GM18909 (cell line): ENCODE results near the gene IRF7.
"Not testable (repeated sequence)": the region's sequence is repeated elsewhere in the genome, so short reads cannot be mapped to it uniquely, and the experiment has no call there.

ENCODE experiments used
- ATAC-seq: cut with Tn5 transposase; IDR thresholded peaks from one replicate; pipeline ENCODE4 v1.9.1; 2021; ENCODE audit warnings: mild to moderate bottlenecking; ENCODE audit not compliant: unreplicated experiment, poor library complexity

IRF7 gene

DNA sequence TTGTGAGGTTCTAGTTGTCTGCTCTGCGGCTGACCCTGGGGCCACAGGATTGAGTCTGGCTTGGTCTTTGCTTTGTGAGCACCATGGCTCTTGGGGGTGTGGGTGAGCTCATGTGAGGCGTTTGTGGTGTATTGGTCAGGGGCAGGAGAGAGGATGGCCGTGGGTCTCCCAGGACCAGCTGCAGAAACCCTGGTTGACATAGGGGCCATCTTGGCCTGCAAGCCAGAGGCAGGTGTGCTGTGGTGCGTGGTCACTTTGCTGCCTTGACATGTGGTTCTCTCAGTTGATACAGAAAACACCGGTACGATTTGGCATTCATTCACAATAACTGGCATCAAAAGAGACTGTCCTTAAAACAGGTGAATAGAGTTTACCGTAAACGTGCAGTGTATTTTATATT, 28.2 kb downstream of the IRF7 start:
- ATAC-seq = no peak

DNA sequence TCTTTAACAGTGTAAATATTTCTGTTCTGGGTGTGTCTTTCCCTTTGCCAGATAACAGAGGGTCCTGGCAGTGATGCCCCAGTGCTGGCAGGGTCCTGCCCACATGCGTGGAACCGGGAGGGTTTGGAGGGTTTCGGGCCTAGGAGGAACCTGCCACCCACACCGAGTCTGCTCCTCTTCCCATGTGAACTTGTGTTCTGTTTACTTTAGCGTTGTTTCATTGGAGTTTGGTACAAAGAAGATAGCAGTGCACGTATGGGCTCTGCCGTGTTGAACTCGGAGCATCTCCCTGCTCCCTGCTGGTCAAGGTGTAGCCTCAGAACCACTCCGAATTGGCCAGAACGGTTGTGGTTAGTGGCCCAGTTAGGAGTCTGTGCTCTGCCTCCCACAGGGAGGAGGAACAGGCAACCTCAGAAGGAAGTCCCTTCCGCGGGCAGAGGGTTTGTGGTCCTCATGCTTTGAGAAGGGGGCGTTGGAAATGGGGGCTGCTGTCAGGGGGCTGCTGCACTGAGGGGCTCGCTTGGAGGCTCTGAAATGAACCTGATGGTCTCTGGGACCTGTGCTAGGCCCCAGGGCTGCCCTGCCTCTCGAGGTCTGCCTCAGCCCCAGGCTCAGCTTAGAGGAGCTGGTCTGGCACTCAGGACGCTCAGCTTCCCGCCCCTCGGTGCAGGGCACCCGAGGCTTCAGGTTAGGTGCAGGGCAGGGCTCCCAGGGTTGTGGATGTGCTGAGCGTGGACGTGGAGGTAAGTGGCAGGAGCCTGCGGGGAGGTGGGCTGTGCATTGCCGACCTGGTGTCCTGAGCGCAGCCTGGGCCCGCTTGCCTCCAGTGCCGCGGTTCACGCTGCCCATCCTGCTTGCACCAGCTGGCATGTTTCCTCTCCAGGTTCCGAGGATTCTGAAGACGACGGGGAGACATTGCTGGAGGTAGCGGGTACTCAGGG, 29.1 kb downstream of the IRF7 start:
- no peak for ATAC-seq

DNA sequence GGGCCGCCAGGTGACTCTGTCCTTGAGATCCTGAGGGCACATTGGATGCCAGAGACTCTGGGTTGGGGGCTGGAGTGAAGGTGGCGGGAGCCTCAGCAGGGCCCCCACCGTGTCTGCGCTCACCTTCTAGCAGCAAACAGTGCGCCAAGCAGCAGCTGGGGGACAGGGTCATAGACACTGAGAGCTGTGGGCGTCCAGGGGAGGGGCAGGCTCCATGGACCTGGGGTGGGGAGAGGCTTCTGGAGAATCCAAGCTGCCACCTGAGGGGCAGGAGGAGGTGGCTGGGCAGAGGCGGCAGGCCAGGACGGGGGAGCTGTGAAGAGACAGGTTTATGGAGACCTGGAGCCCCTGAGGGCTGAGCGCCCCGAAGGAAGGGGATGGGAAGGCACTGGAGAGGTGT, 31.5 kb downstream of the IRF7 start:
- no peak for ATAC-seq

DNA sequence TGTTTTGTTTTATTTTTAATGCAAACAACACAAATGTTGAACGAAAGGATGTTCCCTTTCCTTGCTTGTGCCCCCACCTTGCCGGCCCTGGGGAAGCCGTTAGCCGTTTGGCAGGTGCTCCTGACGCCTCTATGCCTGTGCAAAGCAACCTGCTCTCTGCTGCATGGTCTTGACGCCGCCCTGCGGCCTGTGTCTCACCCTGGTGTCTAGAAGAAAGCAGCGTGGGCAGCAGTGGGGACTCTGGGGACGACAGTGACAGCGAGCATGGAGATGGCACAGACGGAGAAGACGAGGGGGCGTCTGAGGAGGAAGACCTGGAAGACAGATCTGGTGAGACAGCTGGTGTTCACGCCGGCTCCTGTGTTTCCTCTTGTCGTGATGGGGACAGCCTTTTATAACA, 34.0 kb downstream of the IRF7 start:
- no peak for ATAC-seq

DNA sequence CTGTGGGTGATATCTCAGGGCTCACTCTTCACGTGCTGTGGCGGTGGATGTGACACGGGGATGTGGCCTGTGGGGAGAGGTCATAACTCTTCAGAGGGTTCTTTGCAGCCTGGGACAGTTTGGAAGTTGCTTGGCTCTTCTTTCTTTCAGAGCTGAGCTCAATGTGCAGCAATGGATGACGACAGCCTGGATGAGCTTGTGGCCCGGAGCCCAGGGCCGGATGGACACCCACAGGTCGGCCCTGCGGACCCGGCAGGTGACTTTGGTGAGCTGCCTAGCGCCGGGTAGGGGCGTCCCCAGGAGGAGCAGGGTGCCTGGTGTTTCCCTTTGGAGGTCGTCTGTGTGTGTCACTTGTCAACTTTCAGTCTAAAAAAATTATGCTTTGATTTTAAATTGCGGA, 34.4 kb downstream of the IRF7 start:
- no peak for ATAC-seq

DNA sequence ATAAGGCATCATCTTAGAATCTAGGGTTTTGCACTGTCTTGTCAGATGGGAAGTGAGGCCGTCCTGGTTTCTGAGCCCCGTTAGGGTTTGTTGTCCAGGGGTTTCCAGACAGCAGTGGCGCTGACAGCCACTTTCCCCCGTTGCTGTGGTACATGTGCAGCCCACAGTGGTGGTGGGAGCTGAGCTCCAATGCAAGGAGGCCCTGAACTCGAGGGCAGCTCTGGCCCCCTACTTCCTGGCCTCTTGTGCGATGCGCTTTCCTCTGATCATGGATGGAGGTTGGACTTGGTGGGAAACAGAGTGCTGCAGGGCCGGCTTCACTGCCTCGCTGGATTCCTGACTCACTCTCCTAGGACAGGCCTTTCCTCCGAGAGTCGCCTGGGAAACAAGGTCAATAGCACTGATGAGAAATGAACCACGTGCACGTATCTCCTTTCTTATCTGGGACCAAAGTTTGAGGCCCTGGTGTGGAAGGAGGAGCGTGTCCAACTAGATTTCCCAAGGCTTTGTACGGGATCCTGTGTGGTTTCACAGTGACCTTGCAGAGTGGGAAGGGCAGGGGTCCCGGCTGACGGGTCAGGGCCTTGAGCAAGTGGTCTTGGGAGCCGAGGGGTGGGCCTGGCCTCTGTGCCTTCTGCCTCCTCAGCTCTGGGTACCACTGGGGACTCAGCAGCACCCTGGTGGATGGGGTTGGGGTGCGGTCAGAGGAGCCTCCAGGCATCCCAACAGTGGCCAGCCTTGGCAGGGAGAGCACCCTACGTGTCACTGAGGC, 35.7 kb downstream of the IRF7 start:
- ATAC-seq = no peak

DNA sequence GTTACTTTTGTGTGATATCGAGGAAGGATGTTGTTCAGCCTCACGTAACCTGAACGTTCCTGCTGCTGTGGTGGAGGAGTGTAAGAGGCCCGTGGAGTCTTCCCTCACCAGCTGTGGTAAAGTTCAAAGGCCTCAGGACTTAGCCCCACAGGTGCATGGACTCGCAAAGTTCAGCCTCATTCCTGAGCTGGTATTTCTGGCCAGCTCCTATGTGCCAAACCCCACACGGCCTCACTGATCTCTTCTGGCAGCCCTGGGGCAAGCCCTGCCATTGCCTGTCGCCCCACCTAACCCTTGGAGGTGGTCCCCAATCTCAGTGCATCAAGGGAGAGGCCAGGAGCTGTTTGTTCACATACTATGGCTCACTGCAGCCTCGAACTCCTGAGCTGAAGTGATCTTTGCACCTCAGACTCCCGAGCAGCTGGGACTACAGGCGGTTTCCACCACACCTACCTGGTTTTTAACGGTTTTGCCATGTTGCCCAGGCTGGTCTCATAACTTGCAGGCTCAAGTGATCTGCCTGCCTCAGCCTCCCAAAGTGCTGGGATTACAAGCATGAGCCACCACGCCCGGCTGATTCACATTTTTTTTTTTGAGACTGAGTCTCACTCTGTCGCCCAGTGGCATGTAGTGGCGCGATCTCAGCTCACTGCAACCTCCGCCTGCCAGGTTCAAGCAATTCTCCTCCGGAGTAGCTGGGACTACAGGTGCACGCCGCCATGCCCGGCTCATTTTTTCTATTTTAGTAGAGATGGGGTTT, 37.3 kb downstream of the IRF7 start:
- ATAC-seq = no peak

DNA sequence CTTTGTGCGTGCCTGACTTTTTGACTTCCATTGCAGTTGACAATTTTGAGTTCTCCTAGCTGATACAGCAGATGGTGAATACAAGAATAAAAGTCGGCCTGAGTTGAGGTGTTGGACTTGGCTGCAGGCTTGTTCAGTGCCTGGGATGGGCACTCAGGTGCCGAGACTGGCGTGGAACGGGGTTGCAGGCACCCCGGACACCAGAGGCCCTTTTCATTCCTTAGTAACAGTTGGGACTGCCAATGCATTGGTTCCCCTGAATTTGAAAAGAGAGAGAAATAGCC, 38.2 kb downstream of the IRF7 start:
- ATAC-seq = no peak

DNA sequence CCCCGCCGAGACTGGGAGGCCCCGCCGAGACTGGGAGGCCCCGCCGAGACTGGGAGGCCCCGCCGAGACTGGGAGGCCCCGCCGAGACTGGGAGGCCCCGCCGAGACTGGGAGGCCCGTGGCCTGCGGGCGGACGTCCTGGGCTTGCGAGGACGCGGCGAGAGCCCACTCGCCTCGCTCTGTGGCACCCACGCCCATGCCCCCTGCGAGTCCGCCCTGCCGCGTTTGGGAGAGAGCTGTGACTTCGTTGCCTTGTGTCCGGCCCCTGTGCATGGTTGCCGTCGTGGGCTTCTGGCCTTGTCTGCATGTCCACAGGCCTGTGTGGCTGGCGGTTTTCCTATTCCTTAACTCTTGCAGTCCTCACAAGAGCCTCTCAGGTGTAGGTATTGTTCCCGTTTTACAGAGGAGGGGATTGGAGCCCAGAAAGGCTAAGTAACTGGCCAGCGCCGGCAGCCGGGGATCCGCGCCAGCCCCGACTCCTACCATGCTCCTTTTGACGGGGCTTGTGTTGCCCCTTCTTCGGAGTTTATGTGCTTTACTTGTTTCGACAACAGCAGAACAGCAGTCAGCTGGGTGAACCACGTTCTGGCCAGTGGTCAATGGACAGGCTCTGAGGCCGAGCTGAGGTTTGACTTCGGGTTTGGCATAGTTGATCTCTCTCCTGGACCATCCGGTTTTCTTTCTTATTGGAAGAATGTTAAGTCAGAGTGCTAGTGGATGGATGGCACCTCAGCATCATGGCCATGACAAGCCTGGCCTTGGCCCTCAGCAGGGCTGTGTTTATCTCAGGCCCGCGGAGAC, 38.7 kb downstream of the IRF7 start:
- no peak for ATAC-seq

DNA sequence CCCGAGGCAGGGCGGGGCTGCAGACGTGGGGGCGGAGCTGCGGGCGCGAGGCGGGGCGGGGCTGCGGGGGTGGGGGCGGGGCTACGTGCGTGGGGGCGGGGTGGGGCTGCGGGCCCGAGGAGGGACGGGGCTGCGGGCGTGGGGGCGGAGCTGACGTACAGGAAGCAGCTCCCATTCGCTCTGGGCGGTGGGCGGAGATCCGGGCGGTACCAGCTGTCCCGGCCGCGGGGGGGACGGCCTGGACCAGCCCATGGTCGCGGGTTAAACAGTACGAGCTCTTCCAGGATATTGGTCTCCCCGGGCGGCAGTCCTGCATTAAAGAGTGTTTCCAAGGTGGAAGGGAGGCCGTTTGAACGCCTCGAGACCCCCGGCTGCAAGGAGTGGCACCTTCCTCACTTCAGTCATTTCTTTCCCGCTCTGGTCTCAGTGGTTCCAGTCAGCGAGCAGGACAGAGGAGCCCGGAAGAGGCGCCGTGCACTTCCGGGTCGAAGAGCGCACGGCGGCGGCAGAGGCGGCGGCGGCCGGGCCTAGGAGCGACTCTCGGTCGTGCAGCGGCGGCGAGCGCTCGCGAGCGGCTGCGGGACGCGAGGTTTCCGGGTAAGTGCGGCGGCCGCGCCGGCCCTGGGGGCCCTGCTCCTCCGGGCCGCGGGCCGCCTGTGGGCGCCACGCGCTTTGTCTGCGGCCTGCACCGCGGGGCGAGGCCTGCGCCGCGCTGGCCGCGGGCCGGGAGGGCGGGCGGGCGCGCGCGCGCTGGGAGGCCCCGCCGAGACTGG, 39.6 kb downstream of the IRF7 start, which contains the start of gene PHRF1:
Gene PHRF1, plus strand, starts transcription at position 475 of the 773 bp plus-strand sequence. CDS start 5,043 bp downstream, outside the sequence.
- peak; percentile 85 for ATAC-seq

DNA sequence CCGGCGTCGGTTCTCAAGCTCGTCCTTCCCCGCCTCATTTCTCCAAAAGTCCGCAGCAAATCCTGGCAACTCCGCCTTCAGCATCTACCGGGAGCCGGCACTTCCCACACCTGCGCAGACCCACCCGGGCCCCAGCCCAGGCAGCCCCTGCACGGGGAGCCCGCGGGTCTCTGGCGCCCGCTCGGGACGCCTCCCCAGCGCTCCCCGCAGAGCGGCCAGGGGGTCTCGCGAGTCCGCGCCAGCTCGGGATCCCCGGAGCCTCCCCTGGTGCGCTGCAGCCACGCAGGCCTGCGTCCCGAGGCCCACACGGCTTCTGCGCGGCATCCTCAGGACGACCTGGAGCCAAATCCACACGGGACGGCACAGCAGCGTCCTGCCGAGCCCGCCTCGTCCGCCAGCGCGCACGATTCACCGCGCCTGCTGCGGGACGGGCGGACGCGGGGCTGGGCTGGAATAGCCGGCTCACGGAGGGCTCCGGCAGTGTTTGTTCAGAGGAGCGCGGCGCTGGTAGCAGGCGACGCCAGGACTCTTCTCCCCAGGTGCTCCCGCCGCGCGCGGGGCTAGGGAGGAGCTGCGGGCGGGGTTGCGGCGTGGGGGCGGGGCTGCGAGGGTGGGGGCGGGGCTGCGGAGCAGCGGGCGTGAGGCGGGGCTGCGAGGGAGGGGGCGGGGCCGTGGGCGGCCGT, 40.3 kb downstream of the IRF7 start:
- ATAC-seq = no peak

DNA sequence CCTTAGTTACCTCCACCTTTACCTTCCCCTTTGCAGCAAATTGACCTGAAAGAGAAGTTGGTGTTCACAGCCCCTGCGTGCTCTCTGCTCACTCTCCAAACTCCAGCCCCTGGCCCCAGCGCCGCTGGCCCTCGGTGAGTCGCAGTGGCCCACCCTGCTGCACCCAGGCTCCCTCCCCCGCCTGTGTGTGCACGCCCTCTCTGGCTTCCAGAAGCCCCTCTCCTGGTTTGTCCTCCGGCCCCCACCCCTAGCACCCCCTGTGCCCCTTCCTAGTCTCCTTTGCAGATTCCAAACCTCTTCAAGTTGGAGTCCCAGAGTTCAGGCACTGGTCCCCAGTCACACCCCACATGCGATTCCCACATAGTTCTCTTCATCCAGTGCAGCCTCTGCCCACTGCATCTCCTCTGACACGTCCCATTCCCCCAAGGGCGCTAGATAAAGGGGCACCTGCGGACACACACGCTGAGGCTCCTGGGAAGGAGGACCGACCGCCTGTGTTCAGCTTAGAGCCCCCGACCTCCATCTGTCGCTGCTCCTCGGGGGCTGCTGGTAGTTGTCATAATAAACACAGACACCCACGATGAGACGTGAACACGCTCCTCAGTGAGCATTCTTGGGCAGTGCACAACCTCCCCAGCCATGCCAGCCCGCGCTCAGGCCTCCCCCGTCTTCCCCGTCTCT, 41.0 kb downstream of the IRF7 start:
- no peak for ATAC-seq

DNA sequence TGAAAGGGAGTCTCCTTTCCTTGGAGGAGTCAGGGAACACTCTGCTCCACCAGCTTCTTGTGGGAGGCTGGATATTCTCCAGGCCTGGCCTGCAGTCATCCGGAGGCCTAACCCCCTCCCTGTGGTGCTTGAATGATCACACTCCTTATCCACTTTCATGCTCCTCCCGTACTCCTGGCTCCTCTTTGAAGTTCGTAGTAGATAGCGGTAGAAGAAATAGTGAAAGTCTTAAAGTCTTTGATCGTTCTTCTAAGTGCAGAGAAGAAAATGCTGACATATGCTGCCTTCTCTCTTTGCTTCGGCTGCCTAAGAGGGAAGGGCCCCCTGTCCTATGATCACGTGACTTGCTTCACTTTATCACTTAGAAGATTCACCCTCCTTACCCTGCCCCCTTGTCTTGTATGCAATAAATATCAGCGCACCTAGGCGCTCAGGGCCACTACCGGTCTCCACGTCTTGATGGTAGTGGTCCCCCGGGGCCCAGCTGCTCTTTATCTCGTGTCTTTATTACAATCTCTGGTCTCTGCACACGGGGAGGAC, 41.6 kb downstream of the IRF7 start:
- ATAC-seq = not testable (repeated sequence)

DNA sequence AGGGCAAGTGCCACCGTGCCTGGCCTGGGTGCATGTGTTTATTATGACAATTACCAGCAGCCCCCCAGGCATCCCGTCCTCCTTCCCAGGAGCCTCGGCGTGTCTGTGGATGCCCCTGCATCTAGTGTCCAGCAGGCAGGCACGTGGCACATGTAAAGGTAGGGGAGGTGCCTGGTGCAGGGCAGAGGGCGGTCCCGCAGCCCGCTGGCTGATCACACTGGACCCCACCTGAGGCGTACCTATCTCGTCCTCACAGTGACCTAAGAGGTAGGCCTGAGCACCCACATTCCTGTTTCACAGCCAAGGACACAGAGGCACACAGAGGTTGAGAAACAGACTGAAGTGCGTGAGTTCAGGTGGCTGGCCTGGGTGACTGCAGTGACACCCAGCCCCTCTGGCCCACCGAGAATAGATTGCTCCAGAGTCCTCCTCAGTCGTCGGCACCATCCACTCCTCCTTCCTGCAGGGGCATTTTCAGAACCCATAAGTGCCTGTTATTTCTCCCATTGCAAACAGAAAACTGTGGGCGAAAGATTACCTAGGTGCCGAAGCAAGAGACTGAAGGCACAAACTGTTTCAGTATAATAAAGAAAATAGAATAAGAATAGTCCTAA, 42.5 kb downstream of the IRF7 start:
- no peak for ATAC-seq

DNA sequence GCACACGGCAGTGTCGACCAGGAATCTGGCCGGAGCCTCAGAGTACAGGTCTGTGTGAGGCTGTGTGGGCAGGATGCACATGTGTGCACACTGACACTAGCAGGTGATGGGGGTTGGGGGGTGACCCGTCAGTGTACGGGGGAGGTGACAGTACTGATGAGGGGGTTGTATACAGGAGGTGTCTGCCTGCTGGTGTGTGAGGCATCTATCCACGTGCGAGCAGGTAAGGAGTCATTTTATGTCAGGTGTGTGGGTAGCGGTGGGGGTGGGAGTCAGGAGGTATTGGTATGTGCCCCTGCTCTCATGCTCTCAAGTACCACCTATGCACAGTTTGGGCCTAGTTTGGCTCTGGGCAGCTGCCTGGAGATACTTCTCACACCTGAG, 44.0 kb downstream of the IRF7 start:
- no peak for ATAC-seq

DNA sequence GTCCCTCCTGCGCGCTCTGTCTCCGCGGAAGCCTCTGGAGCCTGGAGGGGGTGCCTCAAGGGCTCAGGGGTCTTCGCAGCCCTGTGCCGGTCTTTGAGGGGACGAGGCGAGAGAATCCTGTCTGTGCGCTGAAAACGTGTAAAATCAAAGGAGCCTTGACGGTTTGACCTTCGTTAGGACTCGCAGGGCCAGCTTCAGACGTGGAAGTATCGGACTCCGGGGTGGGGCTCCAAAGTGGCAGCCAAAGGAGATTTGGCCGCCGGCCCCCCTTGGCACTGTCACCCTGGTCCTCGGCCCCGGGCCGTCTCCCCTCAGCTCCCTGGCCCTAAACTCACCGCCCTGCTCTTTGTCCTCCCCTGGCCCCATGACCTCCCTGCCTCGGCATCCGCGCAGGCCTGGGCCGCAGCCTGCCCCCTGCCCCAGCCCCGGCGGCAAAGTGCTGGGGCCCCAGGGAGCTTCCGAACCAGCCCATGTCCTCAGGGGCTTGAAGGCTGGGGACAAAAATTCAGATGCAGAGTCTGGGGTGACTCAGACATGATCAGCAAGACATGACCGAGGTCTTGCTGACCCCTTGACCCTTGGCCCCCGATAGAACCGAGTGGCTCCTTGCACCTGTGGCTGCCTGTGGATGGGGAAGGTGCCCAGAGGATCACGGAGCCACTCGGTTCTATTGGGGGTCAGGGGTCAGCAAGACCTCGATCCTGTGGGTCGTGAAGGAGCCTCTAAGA, 46.4 kb downstream of the IRF7 start:
- ATAC-seq = peak; percentile 3
